ENCODE results near the gene DYNLT2. TPM values are rescaled to one million over a fixed set of nuclear protein-coding genes. Genes with fewer than 3 reads are reported as not detected.
"Not testable (repeated sequence)": the region's sequence is repeated elsewhere in the genome, so short reads cannot be mapped to it uniquely, and the experiment has no call there.

Gene DYNLT2
- total RNA-seq, 1 experiment from 2014 or later, result 1.3 TPM

GRCh38 chr6:169701954-169702839 lies 49.2 kb downstream of the DYNLT2 start, which contains the start of the genes C6orf120 and WDR27:
Gene C6orf120 (plus strand): TSS chr6:169702126. CDS start chr6:169702460, 334 bp downstream.
Gene WDR27 (minus strand): TSS chr6:169702029. CDS start chr6:169689005, 13,024 bp downstream.
- DNase-seq (ENCODE audit: extremely low read depth, low read depth), result peak; percentile 91

- no peak for DNase-seq (ENCODE audit: extremely low read depth, low read depth)
Measured at GRCh38 chr6:169701311-169701953, 49.9 kb downstream of the DYNLT2 start.

GRCh38 chr6:169700296-169700695 lies 51.1 kb downstream of the DYNLT2 start:
- DNase-seq (ENCODE audit: extremely low read depth, low read depth), result no peak

DNA sequence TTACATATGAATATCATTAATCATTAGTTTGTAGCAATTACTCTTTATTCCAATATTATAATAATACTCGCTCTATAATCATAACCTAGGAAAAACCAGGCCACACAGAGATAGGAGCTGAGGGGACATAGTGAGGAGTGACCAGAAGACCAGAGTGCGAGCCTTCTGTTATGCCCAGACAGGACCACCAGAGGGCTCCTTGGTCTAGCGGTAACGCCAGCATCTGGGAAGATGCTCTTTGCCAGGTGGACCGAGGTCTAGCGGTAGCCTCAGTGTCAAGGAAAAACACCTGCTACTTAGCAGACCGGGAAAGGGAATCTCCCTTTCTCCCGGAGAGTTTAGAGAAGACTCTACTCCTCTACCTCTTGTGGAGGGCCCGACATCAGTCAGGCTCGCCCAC lies 54.3 kb downstream of the DYNLT2 start:
- DNase-seq (ENCODE audit: extremely low read depth, low read depth), result not testable (repeated sequence)

GRCh38 chr6:169695131-169695530 lies 56.2 kb downstream of the DYNLT2 start:
- no peak for DNase-seq (ENCODE audit: extremely low read depth, low read depth)

DNA sequence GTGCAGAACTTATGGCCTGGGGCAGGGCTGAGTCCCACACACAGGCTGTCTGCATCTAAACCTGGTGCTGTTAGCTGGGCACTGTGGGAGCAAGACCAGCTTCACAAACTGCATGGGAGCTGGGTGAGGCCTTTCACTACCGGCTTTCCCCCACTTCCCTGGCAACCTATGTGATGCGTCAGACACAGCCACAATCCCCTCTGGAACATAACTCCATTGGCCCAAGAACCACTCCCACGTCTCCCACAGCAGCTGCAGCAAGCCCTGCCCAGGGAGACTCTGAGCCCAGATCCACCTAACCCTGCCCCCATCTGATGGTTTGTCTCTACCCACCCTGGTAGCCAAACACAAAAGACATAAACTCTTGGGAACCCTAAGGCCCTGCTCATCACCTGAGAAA lies 58.9 kb downstream of the DYNLT2 start:
- no peak for DNase-seq (ENCODE audit: extremely low read depth, low read depth)

DNA sequence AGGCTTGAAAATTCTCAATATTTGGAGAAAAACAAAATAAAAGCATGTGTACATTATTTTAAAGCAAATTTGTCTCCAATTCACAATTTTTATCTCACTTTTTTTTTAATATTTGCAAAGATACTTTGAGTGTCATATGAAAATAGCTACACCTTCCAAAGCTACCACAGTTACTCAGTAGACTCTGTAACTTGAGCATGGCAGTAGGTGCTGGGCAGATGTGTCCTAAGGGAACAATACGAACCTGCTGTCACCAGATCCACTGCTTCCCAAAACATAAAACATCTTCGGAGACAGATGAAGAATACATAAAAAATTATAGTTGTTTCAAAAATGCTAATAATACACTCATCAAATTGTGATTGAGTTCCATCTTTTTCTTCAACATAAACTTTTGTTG lies 60.1 kb downstream of the DYNLT2 start:
- no peak for DNase-seq (ENCODE audit: extremely low read depth, low read depth)

Other genes starting within 250 kb of the DYNLT2 start
- gene WDR27, start 49.5 kb downstream of the DYNLT2 start, total RNA-seq (2014; rRNA removed; shearing (Covaris generic)), result 16.9 and 24.0 TPM in 2 replicates
- gene C6orf120, start 49.4 kb downstream of the DYNLT2 start, total RNA-seq (2014; rRNA removed; shearing (Covaris generic)), result 28.6 and 28.8 TPM in 2 replicates
- gene PHF10, start 27.1 kb downstream of the DYNLT2 start, total RNA-seq (2014; rRNA removed; shearing (Covaris generic)), result 25.4 and 29.8 TPM in 2 replicates
- 14.7 and 16.8 TPM in 2 replicates for gene ERMARD, start 50 bp upstream of the DYNLT2 start, total RNA-seq (2014; rRNA removed; shearing (Covaris generic))

All from NCI-H460 (cell line).